ENCODE measurements around the gene ERBB2.
A peak's percentile ranks its signal among the peaks of the same experiment; 100 is the strongest.

ERBB2 gene

DNA sequence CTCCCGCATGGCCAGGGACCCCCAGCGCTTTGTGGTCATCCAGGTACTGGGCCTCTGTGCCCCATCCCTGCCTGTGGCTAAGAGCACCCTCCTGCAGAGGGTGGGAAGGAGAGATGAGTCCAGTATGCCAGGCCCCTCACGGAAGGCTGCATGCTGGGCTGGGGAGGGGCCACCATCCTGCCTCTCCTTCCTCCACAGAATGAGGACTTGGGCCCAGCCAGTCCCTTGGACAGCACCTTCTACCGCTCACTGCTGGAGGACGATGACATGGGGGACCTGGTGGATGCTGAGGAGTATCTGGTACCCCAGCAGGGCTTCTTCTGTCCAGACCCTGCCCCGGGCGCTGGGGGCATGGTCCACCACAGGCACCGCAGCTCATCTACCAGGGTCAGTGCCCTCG lies 26.8 kb downstream of the ERBB2 start:
- DNase-seq: no peak

GRCh38 chr17:39727556-39727955 lies 27.7 kb downstream of the ERBB2 start:
- no peak for DNase-seq

- no peak for DNase-seq
Measured at GRCh38 chr17:39729280-39729851, 29.5 kb downstream of the ERBB2 start.

- DNase-seq: peak; percentile 84
Measured at GRCh38 chr17:39730095-39730921, 30.4 kb downstream of the ERBB2 start, which contains the start of gene MIEN1. TSS of gene MIEN1 (minus strand) at chr17:39730532. CDS start at chr17:39730495, 37 bp downstream.

GRCh38 chr17:39732586-39732985 lies 32.7 kb downstream of the ERBB2 start:
- DNase-seq: no peak

GRCh38 chr17:39735882-39736281 lies 36.0 kb downstream of the ERBB2 start:
- DNase-seq: no peak

GRCh38 chr17:39736319-39737165 lies 36.7 kb downstream of the ERBB2 start:
- peak; percentile 25 for DNase-seq

- no peak for DNase-seq
Measured at GRCh38 chr17:39737206-39737759, 37.4 kb downstream of the ERBB2 start.

DNA sequence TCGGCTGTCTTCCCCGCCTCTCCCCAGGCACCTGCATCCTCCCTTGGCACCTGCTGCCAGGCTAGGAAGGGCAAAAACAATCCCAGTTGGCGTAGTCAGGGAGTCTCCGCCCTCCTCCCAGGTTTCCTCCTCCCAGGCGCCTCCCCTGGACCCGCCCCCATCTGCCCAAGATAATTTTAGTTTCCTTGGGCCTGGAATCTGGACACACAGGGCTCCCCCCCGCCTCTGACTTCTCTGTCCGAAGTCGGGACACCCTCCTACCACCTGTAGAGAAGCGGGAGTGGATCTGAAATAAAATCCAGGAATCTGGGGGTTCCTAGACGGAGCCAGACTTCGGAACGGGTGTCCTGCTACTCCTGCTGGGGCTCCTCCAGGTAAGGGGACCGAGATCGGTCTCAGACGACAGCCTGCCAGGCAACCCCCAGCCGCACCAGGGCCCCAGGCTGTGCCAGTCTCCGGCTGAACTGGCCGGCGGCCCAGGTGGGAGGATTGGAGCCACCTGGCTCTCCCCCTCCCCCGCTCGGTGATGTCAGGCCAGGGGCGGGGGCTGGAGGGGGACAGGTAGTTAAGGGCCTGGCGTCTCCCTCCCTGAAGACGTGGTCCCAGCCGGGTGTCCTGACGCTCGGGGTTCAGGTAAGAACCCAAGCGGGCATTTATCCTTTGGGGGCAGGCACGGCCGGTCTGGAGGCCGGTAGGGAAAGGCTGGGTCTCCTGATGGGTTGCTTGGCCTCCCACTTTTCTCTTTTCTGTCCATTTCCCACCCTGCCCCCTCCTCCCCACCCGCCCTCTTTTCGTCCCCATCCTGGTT lies 38.1 kb downstream of the ERBB2 start, which contains the start of gene GRB7:
TSS of gene GRB7 (plus strand) at position 179 of the 808 bp plus-strand sequence. CDS start 4,364 bp downstream, outside the sequence.
- no peak for DNase-seq

DNA sequence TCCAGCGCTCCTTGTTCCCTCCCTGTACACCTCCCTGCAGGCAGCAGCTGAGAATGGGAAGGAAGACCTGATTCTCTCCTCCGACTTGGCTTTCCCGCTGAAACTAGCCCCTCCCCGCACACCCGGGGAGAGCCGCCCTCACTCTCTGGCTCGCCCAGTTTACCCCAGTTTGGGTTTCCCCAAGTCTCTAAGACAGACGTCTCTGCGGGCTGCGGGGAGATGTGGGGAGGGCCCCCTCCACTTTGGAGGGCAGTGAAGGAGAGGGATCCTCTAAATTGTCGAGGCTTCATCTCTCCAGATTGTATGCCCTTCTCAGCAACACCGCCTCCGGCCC lies 38.7 kb downstream of the ERBB2 start:
- no peak for DNase-seq

GRCh38 chr17:39738983-39739884 lies 39.4 kb downstream of the ERBB2 start:
- DNase-seq: peak; percentile 58

- peak; percentile 55 for DNase-seq
Measured at GRCh38 chr17:39739885-39740356, 40.1 kb downstream of the ERBB2 start.

GRCh38 chr17:39740357-39741111 lies 40.7 kb downstream of the ERBB2 start:
- peak; percentile 65 for DNase-seq

GRCh38 chr17:39742126-39742855 lies 42.4 kb downstream of the ERBB2 start:
- no peak for DNase-seq

GRCh38 chr17:39742856-39743436 lies 43.1 kb downstream of the ERBB2 start:
- no peak for DNase-seq

- DNase-seq: no peak
Measured at GRCh38 chr17:39744075-39744835, 44.4 kb downstream of the ERBB2 start.

GRCh38 chr17:39744836-39745215 lies 45.0 kb downstream of the ERBB2 start:
- no peak for DNase-seq

All from fibroblast of skin of scalp (primary cell).